Natural killer cell (primary cell): ENCODE results near the gene CHGA. TPM values are rescaled to one million over a fixed set of nuclear protein-coding genes. Genes with fewer than 3 reads are reported as not detected.

ENCODE experiments used
- ATAC-seq, 3 donors: fragments of 150-1000 bp in 2 of 3; fragments of 200-7000 bp in 1 of 3; cut with Tn5 transposase; 1 replicate in 1 of 3; 2 replicates in 2 of 3; pipeline ENCODE4 v1.10.0; 2021; ENCODE audit warnings: mild to moderate bottlenecking in 2 of 3, moderate library complexity in 2 of 3
- DNase-seq, 2 donors: peaks; one replicate each; pipeline versions ENCODE4 v3.0.0 to v3.0.0-alpha.2; 2013 to 2021; ENCODE audit warnings: mixed read lengths in 1 of 2
- H3K27ac ChIP-seq: one replicate; pipeline ENCODE4 v1.5.1; 2013; ENCODE audit warnings: mild to moderate bottlenecking, low read length
- H3K27me3 ChIP-seq: one replicate; pipeline ENCODE4 v1.6.1; 2013; ENCODE audit warnings: low read length; ENCODE audit not compliant: control insufficient read depth, insufficient read depth
- H3K36me3 ChIP-seq: one replicate; pipeline ENCODE4 v1.6.1; 2013; ENCODE audit warnings: low read length; ENCODE audit not compliant: control insufficient read depth, insufficient read depth
- H3K4me1 ChIP-seq: one replicate; pipeline ENCODE4 v1.6.1; 2013; ENCODE audit warnings: low read length; ENCODE audit not compliant: control insufficient read depth, insufficient read depth
- H3K4me3 ChIP-seq: one replicate; pipeline ENCODE4 v1.5.1; 2013; ENCODE audit warnings: low read length
- H3K9me3 ChIP-seq: one replicate; pipeline ENCODE4 v1.6.1; 2013; ENCODE audit warnings: low read length; ENCODE audit not compliant: control insufficient read depth, insufficient read depth
- H3K27ac Mint-ChIP-seq, 2 donors: one replicate each; pipeline ENCODE4 v1.8.0; 2022; ENCODE audit warnings: mild to moderate bottlenecking in 2 of 2, mixed read lengths in 2 of 2, moderate library complexity in 1 of 2
- H3K27me3 Mint-ChIP-seq, 2 donors: one replicate each; pipeline ENCODE4 v1.8.0; 2022; ENCODE audit warnings: low read depth in 2 of 2, mixed read lengths in 2 of 2
- H3K36me3 Mint-ChIP-seq: one replicate; pipeline ENCODE4 v1.8.0; 2022; ENCODE audit warnings: mixed read lengths
- H3K4me1 Mint-ChIP-seq, 2 donors: one replicate each; pipeline ENCODE4 v1.8.0; 2022; ENCODE audit warnings: mixed read lengths in 2 of 2
- H3K4me3 Mint-ChIP-seq: one replicate; pipeline ENCODE4 v1.8.0; 2022; ENCODE audit warnings: mild to moderate bottlenecking, moderate library complexity, mixed read lengths
- H3K9me3 Mint-ChIP-seq, 2 donors: one replicate each; pipeline ENCODE4 v1.8.0; 2022; ENCODE audit warnings: mixed read lengths in 2 of 2
- WGBS: methylation state at CpG from one replicate; pipeline ENCODE4 v1.1.7; 2013; ENCODE audit warnings: missing lambda C conversion rate; ENCODE audit not compliant: insufficient coverage; 5-methylcytosine and 5-hydroxymethylcytosine counted together
- intact Hi-C: fragments of 100-400 bp; cut with micrococcal nuclease; formaldehyde crosslinking; loops from one replicate; pipeline ENCODE4 v1.14.2; 2022
- total RNA-seq, 4 donors: library from RNA; stranded (reverse); fragments of 120-200 nt in 1 of 4; gene quantifications; one replicate each; pipeline versions ENCODE4 v1.2.3 to v1.2.4, GENCODE V29; 2013 to 2022
- TF ChIP-seq, protein P1 (sequence below): fragments of 200-600 bp; IDR thresholded peaks from one replicate; pipeline ENCODE4 v1.8.0; 2022; ENCODE audit warnings: antibody characterized with exemption

Gene CHGA
- total RNA-seq, 3 donors from 2014 or later (not counting 1 experiment from before 2014, with no cell fraction given) = not detected

DNA sequence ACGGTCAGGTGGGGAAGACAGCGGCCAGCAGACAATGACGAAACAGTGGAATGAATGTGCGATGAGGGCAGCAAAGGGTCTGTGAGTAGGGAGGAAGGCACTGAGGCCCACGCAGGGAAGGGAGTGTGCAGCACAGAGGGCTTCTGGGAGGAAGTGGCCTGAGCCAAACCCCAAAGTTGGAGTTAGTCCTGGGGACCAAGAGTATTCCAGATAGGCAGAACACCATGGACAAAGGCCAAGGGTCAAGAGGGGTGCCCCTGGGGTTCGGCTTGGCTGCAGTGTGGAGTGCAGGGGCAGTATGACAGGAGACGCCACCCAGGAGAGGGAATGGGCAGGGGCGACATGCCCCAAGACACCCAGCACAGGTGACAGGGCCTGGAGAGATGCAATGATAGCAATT is 58.8 kb downstream of the CHGA start:
- intact Hi-C loops = no loop called here
- peaks cover 20% of the 10 kb centered on the region for H3K9me3 ChIP-seq
- Mint-ChIP-seq H3K9me3 (peaks cover 6% of the 10 kb centered on the region in 2 donors), H3K4me1 (peaks cover 40 to 46% of the 10 kb centered on the region in 2 donors), H3K4me3 (no peak overlapping the region), H3K36me3 (peaks cover 25% of the 10 kb centered on the region), H3K27ac (peak overlapping the region in 1 of 2 donors; percentile 36), H3K27me3 (no peaks in the 10 kb centered on the region)
- no peaks in the 10 kb centered on the region for H3K4me1 ChIP-seq
- TF ChIP-seq, protein P1, sequence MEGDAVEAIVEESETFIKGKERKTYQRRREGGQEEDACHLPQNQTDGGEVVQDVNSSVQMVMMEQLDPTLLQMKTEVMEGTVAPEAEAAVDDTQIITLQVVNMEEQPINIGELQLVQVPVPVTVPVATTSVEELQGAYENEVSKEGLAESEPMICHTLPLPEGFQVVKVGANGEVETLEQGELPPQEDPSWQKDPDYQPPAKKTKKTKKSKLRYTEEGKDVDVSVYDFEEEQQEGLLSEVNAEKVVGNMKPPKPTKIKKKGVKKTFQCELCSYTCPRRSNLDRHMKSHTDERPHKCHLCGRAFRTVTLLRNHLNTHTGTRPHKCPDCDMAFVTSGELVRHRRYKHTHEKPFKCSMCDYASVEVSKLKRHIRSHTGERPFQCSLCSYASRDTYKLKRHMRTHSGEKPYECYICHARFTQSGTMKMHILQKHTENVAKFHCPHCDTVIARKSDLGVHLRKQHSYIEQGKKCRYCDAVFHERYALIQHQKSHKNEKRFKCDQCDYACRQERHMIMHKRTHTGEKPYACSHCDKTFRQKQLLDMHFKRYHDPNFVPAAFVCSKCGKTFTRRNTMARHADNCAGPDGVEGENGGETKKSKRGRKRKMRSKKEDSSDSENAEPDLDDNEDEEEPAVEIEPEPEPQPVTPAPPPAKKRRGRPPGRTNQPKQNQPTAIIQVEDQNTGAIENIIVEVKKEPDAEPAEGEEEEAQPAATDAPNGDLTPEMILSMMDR = no peak
- ATAC-seq (no peak), DNase-seq (no peak)
- 98% methylated on average over 8 of the region's 8 CpGs for WGBS
- peaks cover 1% of the 10 kb centered on the region for H3K36me3 ChIP-seq
- no peak overlapping the region for H3K4me3 ChIP-seq
- no peaks in the 10 kb centered on the region for H3K27me3 ChIP-seq
- no peak overlapping the region for H3K27ac ChIP-seq

DNA sequence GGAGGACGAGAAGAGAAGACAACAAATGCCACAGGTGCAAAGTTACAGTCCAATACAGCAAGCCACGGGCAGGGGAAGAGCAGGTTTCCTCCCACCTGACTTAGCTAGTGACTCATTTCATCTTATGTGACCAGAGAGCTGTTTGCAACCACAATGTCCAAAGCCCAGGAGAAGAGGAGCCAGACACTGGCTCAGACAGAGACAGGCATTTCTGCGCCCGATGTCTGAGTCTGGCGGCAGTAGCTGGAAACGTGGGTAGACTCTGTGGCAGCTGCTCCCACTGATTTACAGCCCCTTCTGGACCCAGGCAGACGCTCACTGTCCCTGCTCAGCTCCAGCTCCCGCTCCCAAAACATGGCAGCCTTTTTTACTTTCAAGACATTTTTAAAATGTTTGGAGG is 60.0 kb downstream of the CHGA start:
- no peak overlapping the region for H3K27ac Mint-ChIP-seq
- intact Hi-C loops = no loop called here
- no peaks in the 10 kb centered on the region for H3K4me1 ChIP-seq
- peaks cover 17% of the 10 kb centered on the region for H3K9me3 ChIP-seq
- no peak overlapping the region for H3K4me3 ChIP-seq
- TF ChIP-seq, protein P1 = no peak
- DNase-seq = no peak
- no peaks in the 10 kb centered on the region for H3K36me3 ChIP-seq
- H3K4me3 Mint-ChIP-seq = no peak overlapping the region
- no peaks in the 10 kb centered on the region for H3K27me3 ChIP-seq
- no peak for ATAC-seq
- H3K4me1 Mint-ChIP-seq = peaks cover 34 to 35% of the 10 kb centered on the region in 2 donors
- H3K27me3 Mint-ChIP-seq = no peaks in the 10 kb centered on the region
- H3K9me3 Mint-ChIP-seq = peaks cover 2 to 6% of the 10 kb centered on the region in 2 donors
- H3K36me3 Mint-ChIP-seq = peaks cover 13% of the 10 kb centered on the region
- H3K27ac ChIP-seq = no peak overlapping the region
- WGBS = 89% methylated on average over 8 of the region's 8 CpGs

DNA sequence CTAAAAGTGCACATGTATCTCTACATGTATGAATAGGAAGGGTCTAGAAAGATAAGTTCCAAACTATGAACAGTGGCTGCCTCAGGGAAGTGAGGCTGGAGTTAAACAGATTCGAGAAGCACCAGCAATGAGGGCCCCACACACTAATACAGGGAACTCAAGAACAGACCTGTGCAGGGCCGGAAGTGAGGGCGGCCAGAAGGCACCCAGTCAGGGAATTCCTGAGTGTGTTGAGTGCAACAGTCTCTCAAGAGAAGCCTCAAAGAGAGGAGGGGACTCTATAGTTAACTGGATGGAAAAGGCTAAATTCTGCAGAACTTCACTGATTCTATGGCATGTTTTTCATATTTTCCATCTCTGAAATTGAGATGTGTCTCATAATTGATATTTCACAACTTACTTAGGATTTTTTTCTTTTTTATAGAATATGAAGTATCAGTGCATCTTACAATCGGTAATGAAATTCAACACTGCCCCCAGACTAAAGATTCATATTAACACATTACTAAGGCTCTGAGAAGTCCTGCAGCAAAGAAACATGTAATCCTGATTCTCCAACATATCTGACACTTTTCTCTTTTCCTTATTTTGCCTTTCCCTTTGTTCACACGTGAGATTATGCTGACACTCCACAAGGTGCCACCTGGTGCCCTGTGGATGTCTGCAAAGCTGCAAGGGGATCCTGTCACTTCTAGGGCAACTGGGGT is 61.3 kb downstream of the CHGA start:
- 93% methylated on average over 5 of the region's 5 CpGs for WGBS
- Histone ChIP-seq H3K4me1 (no peaks in the 10 kb centered on the region), H3K27ac (no peak overlapping the region), H3K36me3 (no peaks in the 10 kb centered on the region), H3K9me3 (peaks cover 7% of the 10 kb centered on the region), H3K4me3 (no peak overlapping the region), H3K27me3 (no peaks in the 10 kb centered on the region)
- no peak for DNase-seq
- no peak for ATAC-seq
- Mint-ChIP-seq H3K4me3 (no peak overlapping the region), H3K27ac (peak overlapping the region in 1 of 2 donors; percentile 11), H3K9me3 (peaks cover 2 to 4% of the 10 kb centered on the region in 2 donors), H3K4me1 (peaks cover 28 to 31% of the 10 kb centered on the region in 2 donors), H3K36me3 (peaks cover 6% of the 10 kb centered on the region), H3K27me3 (no peaks in the 10 kb centered on the region)
- intact Hi-C loops = no loop called here
- TF ChIP-seq, protein P1 = no peak

Other genes starting within 250 kb of the CHGA start
- gene LGMN, start 174.5 kb upstream of the CHGA start, total RNA-seq = 1 to 10 TPM in 2 of 3 donors, under 1 TPM in 1; 0.39 to 6.1 (median 2.5) TPM
- 10 to 100 TPM; 11.5 to 21.0 (median 17.1) TPM for gene GOLGA5, start 128.8 kb upstream of the CHGA start, total RNA-seq
- 10 to 100 TPM; 73.2 to 74.8 (median 74.4) TPM for gene ITPK1, start 192.8 kb downstream of the CHGA start, total RNA-seq